ENCODE results near the gene SEMA4D. TPM values are rescaled to one million over a fixed set of nuclear protein-coding genes. Genes with fewer than 3 reads are reported as not detected.

Gene SEMA4D
- total RNA-seq, 1 experiment from 2014 or later, result 2.2 TPM

DNA sequence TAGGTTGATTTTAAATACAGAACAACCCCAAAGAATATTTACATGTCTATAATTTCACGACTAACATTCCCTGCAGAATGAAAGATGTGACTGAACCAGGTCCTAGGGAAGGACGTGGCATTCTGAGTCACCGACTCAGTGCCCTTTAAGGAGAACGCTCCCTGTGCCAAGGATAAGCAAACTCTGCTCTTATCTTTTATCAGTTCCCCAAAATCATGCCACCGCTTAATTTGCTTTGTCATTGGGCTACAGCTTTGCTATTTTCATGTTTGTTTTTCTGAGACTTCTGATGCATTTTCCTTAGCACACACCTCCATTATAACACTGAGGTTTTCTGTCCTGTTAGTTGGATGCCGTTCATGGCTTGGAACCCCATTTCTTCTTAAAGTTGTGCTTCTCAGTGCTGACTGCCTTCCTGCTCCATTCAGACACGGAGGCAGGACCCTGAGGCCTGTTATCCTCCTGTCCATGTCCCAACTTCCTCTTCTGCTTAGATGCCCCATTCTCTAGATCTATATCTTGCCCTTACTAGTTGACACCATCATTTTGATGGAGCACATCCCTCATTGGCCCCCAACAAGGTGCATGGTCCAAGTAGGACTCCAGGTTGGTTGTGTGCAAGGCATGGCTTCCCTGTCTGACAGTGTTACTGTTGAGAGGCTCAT, 11.2 kb upstream of the SEMA4D start:
- DNase-seq (ENCODE audit: low spot score), result no peak
- in situ Hi-C loops (cut with HindIII; ENCODE audit: low sequenced_read_pairs), result no loop called here

DNA sequence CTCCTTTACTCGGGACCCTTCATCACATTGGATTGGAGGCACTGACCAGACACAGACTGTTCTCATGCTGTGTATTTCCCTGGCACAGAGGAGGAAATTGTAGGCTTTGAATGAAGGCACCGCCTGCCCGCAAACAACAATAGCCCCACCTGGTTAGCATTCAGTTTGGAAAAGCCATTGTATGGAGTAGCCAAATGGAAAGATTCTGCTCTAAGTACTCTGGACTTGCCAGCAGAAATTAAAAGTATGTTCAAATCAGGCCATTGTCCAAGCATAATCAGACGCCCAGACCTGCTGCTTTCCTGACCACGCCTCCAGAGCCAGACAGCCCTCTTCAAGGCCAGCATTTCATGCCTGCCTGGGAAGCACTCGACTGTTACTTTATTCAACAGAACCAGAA, 8.0 kb upstream of the SEMA4D start:
- DNase-seq (ENCODE audit: low spot score), result peak; percentile 82
- in situ Hi-C loops (cut with HindIII; ENCODE audit: low sequenced_read_pairs), result no loop called here

DNA sequence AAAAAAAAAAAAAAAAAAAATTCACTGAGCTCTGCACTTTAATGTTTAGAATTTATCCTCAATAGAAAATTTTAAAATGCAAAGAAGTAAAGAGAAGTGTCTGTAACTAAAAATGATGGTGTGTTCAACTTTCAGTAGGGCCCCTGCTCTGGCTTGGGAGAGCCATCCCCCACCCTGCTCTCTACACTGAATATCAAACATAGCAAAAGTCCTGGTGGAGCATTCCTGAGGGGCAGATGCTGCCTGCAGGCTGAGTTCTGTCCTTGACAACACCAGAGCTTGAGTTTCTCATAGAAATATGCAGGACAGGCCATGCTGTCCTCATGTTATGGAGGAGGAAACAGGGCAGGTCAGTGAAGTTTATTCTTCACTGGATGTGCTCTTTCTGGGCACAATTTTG, 7.1 kb upstream of the SEMA4D start:
- no peak for DNase-seq (ENCODE audit: low spot score)
- in situ Hi-C loops (cut with HindIII; ENCODE audit: low sequenced_read_pairs), result no loop called here

DNA sequence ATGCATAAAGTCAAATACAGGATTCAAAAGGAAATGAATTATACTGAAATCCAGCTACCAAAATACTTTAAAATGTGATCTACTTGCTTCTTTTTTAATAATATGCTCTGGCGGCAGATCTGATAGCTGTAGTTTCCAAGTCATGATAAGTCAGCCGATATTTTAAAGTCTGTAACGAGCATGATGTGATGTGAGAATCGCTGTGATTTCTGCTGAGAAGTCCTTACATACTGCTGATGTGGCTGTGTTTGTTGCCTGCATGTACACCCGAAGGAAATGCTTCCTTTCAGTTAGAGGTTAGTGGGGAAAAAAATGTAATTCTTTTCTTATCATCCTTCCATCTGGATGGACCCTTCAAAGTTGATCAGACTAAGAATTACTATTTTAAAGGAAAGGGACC, 4.8 kb upstream of the SEMA4D start:
- in situ Hi-C loops (cut with HindIII; ENCODE audit: low sequenced_read_pairs), result no loop called here
- DNase-seq (ENCODE audit: low spot score), result no peak

DNA sequence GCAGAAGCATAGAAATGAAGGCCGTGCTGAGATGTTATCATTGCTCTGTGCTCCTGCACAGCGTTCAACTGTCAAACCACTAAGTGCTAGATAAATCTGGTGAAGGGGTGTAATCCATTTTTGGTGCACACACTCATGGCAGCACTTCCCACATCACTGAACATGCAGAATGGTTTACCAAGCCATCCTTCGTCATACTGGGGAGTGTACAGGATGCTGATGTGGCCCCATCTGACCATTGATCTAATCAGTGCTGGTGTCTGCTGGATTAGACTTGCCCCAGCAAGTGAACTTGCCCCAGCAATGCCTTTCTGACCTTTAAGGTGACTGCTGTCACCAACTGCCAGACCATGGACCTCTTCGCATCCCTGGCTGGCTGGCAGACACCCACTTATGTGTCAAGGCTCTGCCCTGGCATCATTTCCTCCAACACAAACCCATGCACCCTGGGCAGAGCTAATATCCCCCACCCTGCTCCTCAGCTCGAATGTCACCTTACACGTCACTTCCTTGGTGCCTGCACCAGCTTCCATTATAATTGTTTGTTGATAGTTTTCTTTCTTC, 4.2 kb upstream of the SEMA4D start:
- in situ Hi-C loops (cut with HindIII; ENCODE audit: low sequenced_read_pairs), result no loop called here
- DNase-seq (ENCODE audit: low spot score), result no peak

DNA sequence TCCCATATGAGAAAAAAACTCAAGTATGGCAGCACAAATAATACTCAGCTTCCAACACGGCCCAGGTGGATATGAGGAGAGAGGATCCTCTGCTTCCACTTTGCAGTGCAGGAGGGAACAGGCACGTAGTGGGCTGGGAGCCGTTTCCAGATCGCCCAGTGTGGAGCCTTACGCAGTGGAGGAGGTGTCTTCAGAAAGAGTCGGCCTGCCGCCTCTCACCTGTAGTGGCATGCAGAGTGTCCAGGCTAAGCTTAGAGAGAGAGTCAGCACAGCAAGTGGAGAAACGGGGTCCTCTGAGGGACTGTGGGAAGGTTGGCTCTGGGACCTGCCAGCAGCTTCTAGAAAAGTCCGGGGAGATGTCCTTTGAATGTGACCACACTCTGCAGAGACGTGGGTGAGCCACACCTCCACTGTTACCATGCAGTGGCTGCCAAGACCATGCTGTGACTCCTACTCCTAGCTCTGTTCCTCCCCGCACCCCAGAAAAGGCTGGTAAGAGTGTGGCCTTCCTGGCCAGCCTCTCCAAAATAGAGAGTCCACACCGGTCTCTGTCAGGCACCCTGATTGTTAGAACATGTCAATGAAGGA, 3.5 kb upstream of the SEMA4D start:
- no peak for DNase-seq (ENCODE audit: low spot score)
- in situ Hi-C loops (cut with HindIII; ENCODE audit: low sequenced_read_pairs), result no loop called here

DNA sequence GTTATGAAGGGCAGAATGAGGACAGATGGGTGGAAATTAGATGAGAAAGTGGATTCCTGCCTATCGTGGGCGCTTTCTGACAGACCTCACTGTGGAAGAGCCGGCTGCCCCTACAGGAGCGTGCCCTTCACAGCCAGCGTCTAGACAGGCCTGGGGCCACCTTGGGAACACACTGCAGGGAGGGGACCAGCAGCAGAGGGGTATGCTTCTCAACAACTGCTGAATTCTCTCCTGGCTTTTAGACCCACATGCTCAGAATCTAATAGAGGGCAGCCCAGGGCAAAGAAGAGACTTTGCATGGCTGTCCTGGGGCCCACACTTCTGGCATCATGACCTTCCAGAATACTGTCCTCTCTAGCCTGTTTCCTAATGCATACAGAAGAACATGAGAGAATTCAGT, 2.1 kb upstream of the SEMA4D start:
- in situ Hi-C loops (cut with HindIII; ENCODE audit: low sequenced_read_pairs), result no loop called here
- no peak for DNase-seq (ENCODE audit: low spot score)

DNA sequence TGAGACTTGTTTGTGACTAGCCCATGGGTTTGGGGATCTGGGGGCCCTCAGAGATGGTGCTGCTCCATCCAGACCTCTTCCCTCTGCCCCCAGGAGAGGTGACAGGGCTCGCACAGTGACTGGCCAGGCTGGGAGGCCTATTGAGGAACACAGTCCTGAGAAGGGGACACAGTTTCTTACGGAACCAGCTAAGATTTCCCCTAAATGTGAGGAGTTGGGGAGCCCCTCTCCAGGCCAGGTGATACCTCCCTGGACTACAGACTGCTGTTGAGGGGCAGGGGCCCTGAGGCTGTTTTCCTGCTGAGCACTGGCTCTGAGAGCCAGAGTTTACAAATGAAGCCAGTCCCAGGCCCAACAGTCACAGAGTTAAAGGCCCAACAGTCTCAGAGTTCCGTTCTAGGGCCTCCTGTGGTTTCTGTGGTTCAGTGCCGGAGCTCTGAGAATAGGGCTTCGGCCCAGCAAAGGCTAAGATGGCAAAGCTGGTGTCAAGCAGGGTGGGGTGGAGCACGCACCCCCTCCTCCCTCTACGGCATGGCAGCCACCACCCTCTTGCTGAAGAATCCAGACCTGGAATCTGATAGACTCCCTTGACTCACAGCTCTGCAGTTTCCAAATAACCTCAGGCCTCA, 1.1 kb upstream of the SEMA4D start:
- in situ Hi-C loops (cut with HindIII; ENCODE audit: low sequenced_read_pairs), result no loop called here
- DNase-seq (ENCODE audit: low spot score), result no peak

DNA sequence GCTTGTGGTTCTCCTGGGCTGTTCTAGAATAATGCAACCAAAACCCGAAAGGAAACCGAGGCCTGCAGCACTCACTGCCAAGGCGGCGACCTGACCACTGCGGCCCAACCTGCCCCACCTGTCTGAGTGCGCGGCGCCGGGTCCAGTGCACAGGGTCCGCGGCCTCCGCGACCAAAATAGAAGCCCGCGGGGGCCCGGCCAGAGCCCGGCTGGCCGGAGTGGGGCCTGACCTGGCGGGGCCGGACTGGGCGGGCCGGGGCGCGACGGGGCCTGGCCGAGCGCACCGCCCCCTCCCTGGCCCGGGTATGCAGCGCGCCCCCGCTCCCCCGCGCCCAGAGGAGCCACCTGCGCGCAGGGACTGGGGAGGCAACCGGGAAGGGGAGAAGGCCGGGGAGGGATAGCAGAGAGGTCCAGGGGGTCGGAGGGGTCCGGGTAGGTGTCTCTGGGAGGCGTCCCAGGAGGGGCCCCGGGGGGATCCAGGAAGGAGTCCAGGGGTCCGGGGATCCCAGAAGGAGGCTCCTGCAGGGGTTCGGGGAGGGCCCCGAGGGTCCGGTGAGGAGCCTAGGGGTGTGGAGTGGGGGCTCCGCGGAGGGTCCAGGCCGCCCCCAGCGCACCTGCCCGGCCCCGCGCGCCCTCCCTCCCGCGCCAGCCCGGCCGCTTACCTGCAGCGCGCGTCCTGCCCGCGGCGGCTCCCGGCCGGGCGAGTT, 503 bp downstream of the SEMA4D start:
- in situ Hi-C loops (cut with HindIII; ENCODE audit: low sequenced_read_pairs), result no loop called here
- no peak for DNase-seq (ENCODE audit: low spot score)

DNA sequence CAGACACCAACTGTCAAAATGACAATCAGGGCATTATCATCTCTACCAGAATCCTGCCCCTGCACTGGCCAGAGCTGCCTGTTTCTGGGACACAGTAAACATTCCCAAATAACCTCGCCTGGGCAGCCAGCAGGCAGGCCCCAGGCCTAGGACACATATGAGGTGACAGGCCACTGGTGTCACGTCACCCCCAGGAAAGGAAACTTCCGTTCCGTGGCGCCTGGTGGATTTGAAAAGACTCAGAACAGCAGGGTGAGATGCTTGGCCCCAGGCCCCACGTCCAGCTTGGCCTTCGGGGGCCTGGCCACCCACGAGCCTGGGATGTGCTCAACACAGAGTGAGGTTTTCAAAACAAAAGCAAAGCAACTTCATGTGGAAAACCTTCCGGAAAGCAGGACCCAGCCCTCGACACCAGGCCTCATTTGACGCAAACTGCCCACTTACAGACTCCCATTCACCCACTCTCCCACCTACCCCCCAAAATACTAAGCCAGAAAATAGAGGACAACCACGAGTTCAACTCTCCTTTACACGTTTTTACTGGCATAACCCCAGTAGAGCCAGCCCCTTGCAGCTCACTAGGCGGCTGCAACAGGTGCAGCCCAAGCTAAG, 1.2 kb downstream of the SEMA4D start:
- in situ Hi-C loops (cut with HindIII; ENCODE audit: low sequenced_read_pairs), result no loop called here
- DNase-seq (ENCODE audit: low spot score), result peak; percentile 38

DNA sequence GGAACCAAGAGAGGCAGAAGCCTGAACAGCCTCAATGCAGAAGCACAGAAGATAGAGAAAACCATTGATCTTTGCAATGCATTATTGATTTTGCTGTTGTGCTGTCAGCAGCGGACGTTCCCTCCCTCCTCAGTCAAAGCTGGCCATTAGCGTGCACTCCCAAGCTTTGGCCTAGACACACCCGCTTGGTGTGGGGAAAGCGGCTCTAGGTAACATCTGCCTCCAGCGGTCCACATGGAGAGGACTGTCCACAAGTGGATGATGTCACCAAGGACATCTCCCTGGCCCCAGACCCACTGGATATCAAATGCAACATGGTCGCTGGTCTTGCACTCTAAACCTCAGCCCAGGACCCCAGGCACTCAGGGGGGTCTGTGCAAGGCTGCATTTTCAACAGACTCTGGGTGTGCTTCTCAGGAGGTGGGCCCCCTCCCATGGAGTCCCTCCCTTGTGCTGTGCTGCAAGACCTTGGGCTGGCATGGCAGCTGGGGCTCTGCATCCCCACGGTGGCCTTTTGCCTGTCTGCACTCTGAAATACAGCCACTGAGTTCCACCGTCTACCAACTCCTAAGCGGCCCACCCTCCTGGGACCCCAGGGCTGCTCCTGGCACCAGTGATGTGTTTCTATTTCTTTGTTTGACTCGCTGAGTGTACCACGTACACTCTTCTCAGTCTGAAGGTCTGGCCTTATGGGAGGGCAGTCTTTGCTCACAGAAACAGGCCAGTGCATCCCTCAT, 1.9 kb downstream of the SEMA4D start:
- no peak for DNase-seq (ENCODE audit: low spot score)
- in situ Hi-C loops (cut with HindIII; ENCODE audit: low sequenced_read_pairs), result no loop called here

DNA sequence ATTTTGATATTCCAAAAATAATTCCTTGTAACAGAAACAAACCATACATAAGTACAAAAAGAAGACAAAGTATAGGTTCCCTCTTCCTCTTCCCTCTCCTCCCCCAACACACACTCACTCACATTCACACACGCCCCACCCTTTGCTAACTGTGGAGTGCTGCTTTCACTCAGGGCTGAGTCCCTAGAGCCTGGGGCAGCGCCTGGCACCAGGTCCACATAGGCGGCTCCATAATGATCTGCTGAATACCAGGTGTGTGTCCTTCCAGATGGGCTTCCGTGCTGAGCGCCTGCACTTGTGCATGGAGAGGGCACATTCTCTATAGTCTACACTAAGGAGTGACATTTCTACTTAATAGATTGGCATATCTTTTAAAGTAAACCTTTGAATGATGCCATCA, 3.7 kb downstream of the SEMA4D start:
- in situ Hi-C loops (cut with HindIII; ENCODE audit: low sequenced_read_pairs), result no loop called here
- no peak for DNase-seq (ENCODE audit: low spot score)

DNA sequence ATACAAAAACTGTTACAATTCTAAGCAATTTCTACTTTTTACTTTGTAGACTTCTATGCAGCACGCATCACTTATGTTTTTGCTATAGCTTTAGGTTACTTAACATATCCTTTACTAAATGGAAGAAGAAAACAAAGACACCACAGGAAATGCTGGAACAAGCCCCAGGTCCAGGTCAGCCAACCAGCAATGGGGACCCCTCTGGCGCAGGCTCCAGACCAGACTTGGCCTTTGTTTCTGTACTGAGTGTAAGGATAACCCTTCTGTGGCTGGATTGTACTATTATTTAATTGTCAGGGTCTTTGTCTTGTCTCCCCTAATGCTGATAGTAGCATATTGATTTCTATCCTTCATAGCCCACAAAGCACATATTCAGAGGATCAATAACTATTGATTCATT, 4.2 kb downstream of the SEMA4D start:
- DNase-seq (ENCODE audit: low spot score), result no peak
- in situ Hi-C loops (cut with HindIII; ENCODE audit: low sequenced_read_pairs), result no loop called here

DNA sequence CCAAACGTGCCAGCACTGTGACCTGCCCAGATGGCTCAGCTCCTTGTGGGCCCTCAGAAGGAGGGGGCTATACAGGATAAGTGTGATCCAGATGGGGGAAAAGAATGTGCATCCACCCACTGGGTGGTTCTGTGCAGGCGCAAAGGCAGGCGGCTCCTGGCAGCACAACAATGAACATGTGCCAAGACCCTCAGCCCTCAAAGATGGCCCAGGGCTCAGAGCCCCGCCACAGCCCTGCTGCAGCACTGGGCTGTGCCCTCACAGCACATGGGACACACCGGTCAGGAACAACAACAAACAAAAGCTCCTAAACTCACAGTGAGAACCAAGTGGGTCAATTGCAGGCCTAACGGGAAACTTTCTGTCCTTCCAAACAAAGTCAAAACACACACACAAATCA, 4.7 kb downstream of the SEMA4D start:
- DNase-seq (ENCODE audit: low spot score), result no peak
- in situ Hi-C loops (cut with HindIII; ENCODE audit: low sequenced_read_pairs), result no loop called here

DNA sequence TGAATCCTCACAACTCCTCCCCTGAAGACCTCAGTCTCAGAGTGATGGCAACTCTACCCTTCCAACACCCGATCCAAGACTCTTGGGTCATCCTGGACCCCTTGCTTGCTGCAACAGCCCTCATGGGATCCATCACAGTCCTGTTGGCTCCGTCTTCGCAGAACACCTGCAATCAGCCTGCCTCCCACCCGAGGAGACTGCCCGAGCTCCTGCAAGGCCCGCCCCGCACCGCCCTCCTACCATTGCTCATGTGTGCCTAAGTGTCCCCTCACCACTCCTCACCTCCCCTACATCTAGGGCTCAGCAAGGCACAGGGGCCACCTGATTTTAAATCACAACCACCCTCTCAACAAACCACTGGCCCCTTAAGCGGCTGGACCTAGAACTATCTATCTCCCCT, 5.3 kb downstream of the SEMA4D start:
- no peak for DNase-seq (ENCODE audit: low spot score)
- in situ Hi-C loops (cut with HindIII; ENCODE audit: low sequenced_read_pairs), result no loop called here

DNA sequence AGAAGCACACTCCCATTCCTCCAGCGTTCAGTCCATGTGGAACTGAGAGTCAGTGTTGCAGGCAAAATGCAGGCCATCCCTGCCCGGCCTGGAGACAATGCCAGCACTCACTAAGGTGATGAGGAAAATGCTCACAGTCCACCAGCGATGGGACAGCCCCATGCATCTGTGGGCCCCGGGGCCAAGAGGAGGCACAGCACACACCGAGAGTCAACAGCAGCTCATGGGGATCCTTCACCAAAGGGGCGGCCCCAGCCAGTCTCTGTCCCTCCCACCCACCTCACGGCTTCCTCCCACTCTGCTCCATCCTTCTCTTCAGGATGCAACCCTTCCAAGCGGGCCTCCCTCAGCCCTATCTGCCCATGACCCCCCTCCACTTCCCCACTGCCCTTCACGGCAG, 6.2 kb downstream of the SEMA4D start:
- in situ Hi-C loops (cut with HindIII; ENCODE audit: low sequenced_read_pairs), result no loop called here
- DNase-seq (ENCODE audit: low spot score), result no peak

DNA sequence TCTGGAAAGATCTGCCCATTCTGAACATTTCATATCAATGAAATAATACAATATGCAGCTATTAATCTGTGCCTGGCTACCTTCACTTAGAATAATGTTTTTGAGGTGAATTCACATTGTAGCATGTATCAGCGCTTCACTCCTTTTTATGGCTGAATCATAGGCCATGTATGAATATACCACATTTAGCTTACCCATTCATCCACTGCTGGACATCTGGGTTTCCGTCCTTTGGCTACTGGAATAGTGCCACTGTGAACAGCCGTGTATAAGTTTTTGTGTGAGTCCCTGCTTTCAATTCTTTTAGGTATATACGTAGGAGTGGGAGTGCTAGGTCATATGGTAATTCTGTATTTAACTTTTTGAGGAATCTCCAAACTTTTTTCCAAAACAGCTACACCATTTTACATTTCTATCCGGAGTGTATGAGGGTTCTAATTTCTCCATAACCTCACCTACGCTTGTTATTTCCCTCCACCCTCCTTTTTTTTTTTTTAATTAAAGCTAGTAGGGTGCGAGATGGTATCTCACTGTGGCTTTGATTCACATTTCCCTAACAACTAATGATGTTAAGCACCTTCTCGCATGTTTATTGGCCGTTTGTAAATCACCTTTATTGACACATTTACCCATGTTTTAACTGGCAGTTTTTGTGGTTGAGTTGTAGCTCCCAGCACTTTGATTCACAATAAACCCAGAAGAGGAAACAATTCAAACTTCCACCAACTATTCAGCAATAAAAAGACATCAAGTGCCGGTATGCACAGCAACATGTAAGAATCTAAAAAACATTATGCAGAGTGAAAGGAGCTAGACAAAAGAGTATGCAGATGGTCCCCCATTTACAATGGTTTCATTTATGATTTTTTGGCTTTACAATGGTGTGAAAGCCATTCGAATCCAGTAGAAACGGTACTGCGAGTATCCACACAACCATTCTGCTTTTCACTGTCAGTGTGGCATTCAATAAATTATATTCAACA, 8.1 kb downstream of the SEMA4D start:
- in situ Hi-C loops (cut with HindIII; ENCODE audit: low sequenced_read_pairs), result no loop called here
- no peak for DNase-seq (ENCODE audit: low spot score)

DNA sequence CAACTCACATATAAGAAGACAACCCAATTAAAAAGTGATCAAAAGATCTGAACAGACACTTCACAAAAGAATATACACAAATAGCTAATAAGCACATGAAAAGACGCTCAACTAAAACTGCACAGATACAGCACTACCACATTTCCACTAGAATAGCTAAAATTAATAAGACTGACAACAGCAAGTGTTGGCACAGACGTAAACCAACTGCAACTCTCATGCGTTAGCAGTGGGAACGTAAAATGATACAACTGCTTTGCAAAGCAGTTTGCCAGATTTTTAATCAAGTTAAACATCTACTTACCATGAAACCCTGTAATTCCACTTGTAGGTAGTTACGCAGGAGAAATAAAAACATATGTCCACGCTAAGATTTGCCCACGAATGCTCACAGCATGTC, 9.0 kb downstream of the SEMA4D start:
- in situ Hi-C loops (cut with HindIII; ENCODE audit: low sequenced_read_pairs), result no loop called here
- no peak for DNase-seq (ENCODE audit: low spot score)

Measured in G401 (cell line).